Measurements from ENCODE around the gene EYS.

The EYS gene

DNA sequence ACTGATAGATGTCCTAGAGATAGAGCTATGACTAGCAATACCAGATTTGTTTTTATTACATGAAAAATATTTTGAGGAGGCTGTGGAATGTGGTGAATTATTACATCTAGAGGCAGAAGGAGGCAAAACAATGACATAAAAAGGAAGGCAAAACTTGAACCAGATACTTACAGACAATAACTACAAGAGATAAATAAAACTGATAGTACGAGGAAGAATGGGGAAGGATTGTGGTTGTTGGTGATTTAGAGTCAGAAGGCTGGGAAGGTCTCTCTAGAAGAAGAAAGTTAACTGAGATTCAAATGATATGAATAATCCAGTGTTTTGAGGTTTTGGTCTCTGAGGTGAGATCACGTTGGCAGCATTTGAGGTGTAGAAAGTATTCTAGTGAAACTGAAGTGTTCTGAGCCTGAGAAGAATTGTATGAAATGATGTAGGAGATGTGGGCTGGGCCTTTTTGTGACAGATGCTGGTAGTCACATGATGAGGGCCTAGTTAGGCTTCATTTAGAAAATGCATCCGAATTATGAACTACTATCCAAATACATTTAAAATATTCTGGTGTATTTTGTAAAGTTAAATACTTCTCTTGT, 589.1 kb downstream of the EYS start:
- in situ Hi-C loops (cut with MboI; ENCODE audit: low pct_unique_long_range_greater_than_20kb, low sequenced_read_pairs, unreplicated experiment), result no loop called here
- DNase-seq (ENCODE audit: low spot score), result no peak
- TF ChIP-seq CTCF (IDR thresholded peaks at IDR 0.05; ENCODE audit: extremely low read depth, insufficient read depth, missing control alignments), result no peak

- no peak for TF ChIP-seq CTCF (IDR thresholded peaks at IDR 0.05; ENCODE audit: extremely low read depth, insufficient read depth, missing control alignments)
- DNase-seq (ENCODE audit: low spot score), result no peak
- in situ Hi-C loops (cut with MboI; ENCODE audit: low pct_unique_long_range_greater_than_20kb, low sequenced_read_pairs, unreplicated experiment), result no loop called here
Observed at GRCh38 chr6:65116326-65116725, 590.7 kb downstream of the EYS start.

DNA sequence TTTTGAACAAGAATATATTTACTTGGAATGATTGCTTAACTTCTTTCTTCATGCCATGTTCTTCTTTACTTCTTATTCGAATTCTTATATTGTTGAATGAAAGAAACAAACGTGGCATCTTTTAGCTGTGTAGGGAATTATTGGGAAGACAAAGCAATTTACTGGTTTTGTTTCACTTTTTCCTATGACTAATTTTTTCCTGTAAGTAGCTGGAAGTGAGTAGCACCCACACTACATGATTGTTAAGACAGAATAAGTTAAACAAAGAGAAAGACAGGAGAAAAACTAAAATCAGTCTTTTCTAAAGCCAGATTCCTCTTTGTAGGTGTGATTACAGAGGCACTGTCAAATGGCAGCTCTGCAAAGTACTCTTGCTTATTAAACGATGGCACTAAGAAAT, 593.4 kb downstream of the EYS start:
- in situ Hi-C loops (cut with MboI; ENCODE audit: low pct_unique_long_range_greater_than_20kb, low sequenced_read_pairs, unreplicated experiment), result no loop called here
- DNase-seq (ENCODE audit: low spot score), result no peak
- TF ChIP-seq CTCF (IDR thresholded peaks at IDR 0.05; ENCODE audit: extremely low read depth, insufficient read depth, missing control alignments), result no peak

GRCh38 chr6:65112435-65112834, 594.6 kb downstream of the EYS start:
- DNase-seq (ENCODE audit: low spot score), result no peak
- TF ChIP-seq CTCF (IDR thresholded peaks at IDR 0.05; ENCODE audit: extremely low read depth, insufficient read depth, missing control alignments), result no peak
- in situ Hi-C loops (cut with MboI; ENCODE audit: low pct_unique_long_range_greater_than_20kb, low sequenced_read_pairs, unreplicated experiment), result no loop called here

DNA sequence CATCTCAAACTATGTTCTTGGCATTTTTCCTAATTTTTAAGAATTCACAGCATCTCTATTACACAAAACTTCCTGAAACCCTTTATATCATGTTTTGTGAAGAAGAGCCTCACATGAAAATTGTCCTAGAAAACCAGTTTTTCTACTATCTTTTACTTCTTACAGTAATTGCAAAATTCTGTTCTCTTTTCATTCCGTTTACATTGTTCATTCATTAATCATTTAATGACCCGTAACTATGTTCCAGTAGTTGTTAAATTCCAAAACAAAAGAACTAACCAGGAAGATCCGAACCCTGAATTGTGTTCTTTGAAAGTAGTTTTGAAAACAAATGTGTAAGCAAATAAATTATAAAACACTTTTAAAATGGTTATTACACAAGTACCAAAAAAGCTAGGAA, 597.0 kb downstream of the EYS start:
- no peak for DNase-seq (ENCODE audit: low spot score)
- TF ChIP-seq CTCF (IDR thresholded peaks at IDR 0.05; ENCODE audit: extremely low read depth, insufficient read depth, missing control alignments), result no peak
- in situ Hi-C loops (cut with MboI; ENCODE audit: low pct_unique_long_range_greater_than_20kb, low sequenced_read_pairs, unreplicated experiment), result no loop called here

- no peak for DNase-seq (ENCODE audit: low spot score)
- TF ChIP-seq CTCF (IDR thresholded peaks at IDR 0.05; ENCODE audit: extremely low read depth, insufficient read depth, missing control alignments), result no peak
- in situ Hi-C loops (cut with MboI; ENCODE audit: low pct_unique_long_range_greater_than_20kb, low sequenced_read_pairs, unreplicated experiment), result no loop called here
Observed at GRCh38 chr6:65098349-65098748, 608.7 kb downstream of the EYS start.

DNA sequence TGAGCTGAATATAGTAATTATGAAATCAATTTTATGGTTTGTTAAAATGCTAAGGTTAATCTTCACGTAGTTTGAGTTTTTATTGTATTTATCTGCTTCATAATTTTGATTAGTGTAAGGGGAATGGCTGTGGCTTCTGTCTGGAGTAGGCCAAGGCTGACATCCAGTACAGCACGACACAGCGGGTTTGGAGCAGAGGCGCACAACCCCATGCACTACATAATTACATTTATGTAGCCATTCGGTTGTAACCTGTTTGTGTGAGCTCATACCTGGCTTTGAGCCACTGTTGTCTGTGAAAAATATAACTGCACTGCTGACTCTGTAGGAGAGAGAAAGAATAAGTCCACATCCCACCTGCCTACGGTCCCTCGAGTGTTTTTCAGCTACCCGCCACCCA, 615.5 kb downstream of the EYS start:
- TF ChIP-seq CTCF (IDR thresholded peaks at IDR 0.05; ENCODE audit: extremely low read depth, insufficient read depth, missing control alignments), result no peak
- in situ Hi-C loops (cut with MboI; ENCODE audit: low pct_unique_long_range_greater_than_20kb, low sequenced_read_pairs, unreplicated experiment), result no loop called here
- DNase-seq (ENCODE audit: low spot score), result no peak
